NCI-H146 treated with DMSO at 0.1 percent for 48 hours (cell line): ENCODE measurements around the gene PHF1.

ENCODE experiments used
- DNase-seq: peaks from one replicate; lab custom pipeline; 2025; ENCODE audit not compliant: unreplicated experiment; lab: John Stamatoyannopoulos, UW

The PHF1 gene

DNA sequence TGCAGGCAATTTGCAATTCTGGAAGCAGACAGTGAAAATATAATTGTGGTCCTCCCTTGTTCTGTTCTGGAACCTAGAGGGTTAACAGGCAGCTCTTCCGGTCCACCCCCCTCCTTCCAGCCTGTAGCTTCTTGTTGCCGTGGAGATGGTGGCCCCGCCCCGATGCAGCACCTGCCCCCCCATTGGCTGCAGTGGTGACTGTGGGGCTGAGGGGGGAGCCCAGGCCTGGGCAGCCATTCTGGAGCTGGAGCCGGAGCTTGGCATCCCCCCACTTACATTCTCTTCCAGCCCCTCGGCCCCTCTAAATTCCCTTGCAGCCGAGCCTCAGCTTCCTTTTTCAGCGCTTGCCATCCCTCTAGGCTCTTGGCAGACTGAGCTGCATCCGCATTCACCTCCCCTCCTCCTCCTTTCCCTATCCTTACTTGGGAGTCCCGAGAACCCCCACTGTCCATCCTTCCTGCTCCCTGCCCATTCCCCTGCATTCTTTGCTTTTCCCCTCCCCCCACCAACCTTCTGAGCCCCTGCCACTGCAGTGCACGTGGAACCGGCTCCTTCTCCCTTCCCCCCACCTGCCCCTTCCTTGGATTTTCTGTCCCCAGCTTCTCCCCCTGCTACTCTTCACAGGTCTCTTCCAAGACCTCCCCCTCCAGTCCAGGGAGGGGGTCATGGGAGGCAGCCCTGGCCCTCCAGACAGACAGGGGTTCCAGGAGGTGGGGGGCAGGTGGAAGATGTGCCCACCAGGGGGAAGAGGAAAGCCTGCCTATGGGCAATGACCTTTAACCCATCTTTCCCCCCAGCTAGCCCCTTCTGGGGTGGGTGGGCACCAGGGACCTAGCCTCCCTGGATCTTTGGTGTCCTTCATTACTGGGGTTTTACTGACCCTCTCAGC, 20.4 kb downstream of the PHF1 start:
- DNase-seq = no peak

DNA sequence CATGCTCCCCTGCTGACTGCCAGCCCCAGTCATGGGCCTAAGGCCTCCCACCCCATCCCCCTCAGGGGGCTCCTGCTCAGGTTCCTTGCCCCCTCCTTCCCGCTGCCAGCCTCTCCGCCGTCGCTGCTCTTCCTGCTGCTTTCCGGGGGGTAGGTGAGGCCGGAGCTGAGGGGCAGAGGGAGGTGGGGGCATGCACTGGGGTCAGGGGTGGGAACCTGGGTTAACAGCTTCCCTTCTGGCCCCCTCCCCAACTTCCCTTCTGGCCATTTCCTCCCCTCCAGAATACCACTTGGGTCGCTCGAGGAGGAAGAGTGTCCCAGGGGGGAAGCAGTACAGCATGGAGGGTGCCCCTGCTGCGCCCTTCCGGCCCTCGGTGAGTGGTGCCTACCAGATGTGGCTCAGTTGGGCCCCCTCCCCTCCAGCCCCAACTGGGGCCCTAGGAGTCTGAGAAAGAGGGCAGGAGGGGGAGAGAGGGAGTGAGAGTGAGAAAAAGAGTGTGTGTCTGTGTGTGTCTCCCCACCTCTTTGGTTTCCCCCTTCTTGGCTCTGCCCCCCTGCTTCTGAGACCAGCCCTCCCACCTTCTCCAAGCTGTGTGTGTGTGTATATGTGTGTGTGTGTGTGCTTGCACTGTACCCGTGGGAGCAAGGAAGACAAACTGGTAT, 21.2 kb downstream of the PHF1 start:
- no peak for DNase-seq

DNA sequence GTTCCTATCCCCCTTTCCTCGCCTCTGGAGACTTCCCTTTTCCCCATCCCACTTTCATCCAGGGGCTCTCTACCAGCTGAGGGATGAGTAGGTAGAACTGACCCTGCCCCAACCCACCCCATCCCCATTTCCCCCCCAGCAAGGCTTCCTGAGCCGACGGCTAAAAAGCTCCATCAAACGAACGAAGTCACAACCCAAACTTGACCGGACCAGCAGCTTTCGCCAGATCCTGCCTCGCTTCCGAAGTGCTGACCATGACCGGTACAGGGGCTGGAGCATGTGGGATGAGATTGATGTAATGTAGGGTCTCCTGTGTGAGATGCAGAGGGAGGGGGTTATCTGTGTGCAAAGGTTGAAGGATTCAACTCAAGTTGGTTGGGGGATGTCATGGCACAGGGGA, 21.7 kb downstream of the PHF1 start:
- DNase-seq = no peak

DNA sequence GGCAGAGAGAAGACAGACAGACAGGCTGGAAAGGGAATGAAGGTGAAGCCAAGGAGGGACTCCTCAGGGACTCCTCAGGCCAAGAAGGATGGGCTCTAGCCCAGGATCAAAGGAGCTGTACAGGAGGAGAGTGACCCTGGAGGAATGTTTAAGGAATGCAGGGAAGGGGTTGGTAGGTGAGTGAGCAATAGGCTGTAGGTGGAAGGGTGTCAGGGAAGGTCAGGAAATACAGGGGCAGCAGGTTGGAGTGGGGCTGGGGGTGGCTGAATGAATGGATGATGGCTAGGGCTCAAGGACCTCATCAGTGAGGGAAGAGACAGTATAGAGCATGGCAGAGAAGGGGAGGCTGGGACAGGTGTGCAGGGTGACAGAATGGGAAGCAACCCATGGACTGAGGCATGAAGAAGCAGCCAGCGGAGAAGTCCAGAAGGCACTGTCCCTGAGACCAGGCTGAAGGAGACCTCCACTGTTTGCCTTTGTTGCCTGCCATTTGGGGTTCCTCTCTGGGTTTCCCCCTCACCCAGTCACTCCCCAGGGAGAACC, 22.3 kb downstream of the PHF1 start:
- no peak for DNase-seq

DNA sequence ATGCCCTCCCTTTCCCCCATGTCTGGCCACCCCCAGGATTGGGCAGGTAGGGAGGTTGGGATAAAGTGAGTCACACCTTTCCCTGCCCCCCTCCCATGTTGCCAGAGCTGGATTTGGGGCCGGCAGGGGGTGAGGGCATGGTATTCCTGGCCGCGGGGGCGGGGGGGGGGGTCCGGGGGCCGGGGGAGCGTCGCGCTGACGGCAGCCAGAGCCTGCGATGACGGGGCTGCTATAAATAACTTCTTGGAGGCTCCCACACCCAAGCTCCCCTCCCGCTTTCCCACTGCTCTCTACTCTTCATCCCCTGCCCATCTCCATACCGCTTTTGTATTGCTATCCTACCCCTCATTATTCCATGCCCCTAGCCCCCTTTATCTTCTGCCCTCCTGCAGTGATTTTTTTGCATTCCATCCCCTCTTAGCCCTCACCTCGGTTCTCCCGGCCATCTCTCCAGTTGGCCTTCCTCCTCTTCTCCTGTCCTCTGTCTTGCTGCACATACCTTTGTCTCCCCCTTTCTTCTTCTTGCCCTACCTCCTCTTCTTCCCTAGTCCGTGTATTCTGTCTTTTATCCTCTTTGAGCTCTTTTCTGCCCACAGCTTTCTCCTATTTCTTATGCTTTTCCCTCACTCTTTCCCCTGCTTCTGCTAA, 22.9 kb downstream of the PHF1 start:
- DNase-seq = no peak

DNA sequence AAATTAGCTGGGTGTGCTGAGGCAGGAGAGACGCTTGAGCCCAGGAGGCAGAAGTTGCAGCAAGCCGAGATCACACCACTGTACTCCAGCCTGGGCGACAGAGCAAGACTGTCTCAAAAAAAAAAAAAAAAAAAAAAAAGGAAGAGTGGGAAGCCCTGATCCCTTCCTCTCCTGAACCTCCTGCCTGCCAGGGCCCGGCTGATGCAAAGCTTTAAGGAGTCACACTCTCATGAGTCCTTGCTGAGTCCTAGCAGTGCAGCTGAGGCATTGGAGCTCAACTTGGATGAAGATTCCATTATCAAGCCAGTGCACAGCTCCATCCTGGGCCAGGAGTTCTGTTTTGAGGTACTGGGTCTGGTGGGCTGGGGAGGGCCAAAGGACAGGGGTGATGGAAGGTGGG, 24.1 kb downstream of the PHF1 start:
- no peak for DNase-seq

DNA sequence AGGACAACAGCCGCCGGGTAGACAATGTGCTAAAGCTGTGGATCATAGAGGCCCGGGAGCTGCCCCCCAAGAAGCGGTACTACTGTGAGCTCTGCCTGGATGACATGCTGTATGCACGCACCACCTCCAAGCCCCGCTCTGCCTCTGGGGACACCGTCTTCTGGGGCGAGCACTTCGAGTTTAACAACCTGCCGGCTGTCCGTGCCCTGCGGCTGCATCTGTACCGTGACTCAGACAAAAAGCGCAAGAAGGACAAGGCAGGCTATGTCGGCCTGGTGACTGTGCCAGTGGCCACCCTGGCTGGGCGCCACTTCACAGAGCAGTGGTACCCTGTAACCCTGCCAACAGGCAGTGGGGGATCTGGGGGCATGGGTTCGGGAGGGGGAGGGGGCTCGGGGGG, 26.9 kb downstream of the PHF1 start:
- DNase-seq = no peak

DNA sequence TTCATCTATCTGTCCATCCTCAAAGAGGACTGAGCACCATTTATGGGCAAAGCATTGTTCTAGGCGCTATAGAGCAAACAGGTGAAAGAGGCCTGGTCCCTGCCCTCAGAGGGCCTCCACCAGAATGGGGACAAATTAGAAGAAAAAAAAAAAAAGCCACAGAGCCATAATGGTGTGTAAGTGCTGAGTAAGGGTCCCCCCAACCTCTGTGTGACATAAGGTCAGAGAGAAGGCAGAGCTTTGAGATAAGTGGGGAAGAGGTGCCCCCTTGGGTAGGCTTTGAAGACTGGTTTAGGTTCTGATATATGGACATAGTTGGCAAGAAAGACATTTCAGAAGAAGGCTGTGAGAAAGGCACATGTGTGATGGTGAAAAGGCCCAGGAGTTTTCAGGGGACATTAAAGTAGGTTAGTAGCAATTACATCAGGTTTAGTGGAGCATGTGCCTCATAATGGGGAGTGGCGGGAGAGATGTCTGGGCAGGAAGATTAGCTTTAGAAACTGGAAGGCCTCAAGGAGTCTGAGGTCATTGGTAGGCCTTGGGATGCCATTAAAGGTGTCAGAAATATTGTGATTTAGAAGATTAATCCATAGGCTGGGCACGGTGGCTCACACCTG, 28.3 kb downstream of the PHF1 start:
- DNase-seq = no peak

DNA sequence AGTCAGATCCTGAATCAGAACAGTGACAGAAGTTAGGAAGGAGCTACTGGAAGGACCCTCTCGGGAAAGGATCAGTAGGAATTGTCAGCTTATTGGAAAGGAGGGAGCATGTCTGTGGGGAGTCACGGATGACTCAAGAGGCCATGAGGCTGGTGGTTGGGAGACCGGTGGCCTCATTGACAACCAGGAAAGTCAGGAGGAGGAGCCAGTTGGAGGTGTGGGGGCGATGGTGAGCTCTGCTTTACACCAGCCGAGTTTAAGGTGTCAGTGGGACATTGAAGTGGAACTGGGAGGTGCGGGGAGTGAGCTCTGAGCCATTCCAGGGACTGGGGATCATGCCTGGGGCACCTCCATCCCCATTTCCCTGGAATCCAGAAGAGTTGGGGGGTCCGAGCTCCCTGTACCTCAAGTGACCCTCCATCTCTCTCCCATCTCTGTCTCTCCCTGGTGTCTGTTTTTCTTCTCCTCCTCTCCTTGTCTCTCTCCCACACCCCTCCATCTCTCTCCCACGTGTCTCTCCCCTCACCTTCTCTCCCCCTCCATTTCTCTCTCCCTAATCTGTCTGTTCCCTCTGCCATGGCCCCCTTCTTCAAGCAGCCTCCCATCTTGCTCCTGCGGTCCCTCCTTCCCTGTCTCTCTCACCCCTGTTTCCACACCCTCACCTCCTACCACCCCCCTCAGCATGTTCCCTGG, 29.3 kb downstream of the PHF1 start:
- no peak for DNase-seq

DNA sequence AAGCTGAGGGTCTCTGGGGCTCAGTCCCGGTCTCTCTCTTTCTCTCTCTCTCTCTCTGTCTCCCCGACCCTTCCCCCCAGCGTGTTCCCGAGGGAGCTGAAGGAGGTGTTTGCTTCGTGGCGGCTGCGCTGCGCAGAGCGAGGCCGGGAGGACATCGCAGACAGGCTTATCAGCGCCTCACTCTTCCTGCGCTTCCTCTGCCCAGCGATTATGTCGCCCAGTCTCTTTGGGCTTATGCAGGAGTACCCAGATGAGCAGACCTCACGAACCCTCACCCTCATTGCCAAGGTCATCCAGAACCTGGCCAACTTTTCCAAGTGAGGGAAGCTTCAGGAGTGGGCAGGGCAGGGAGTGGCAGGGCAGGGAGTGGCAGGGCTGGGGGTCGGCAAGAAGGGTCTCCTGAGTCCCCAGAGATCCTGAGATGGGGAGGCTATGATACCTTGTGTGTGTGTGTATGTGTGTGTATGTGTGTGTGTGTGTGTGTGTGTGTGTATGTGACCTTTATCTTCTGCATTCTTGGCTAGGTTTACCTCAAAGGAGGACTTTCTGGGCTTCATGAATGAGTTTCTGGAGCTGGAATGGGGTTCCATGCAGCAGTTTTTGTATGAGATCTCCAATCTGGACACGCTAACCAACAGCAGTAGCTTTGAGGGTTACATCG, 30.0 kb downstream of the PHF1 start:
- DNase-seq = no peak

DNA sequence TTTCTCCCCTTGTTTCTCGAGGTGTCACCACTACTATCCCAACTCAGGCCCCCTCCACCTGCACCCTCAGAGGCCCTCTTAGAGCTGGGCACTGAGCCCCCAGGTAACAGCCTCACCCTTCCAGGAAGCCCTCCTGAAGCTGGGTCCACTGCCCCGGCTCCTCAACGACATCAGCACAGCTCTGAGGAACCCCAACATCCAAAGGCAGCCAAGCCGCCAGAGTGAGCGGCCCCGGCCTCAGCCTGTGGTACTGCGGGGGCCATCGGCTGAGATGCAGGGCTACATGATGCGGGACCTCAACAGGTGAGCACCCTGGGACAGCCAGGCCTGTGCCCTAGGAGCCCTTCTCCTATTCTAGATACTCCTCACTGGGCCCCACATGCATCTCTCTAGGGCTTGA, 30.6 kb downstream of the PHF1 start:
- DNase-seq = no peak

DNA sequence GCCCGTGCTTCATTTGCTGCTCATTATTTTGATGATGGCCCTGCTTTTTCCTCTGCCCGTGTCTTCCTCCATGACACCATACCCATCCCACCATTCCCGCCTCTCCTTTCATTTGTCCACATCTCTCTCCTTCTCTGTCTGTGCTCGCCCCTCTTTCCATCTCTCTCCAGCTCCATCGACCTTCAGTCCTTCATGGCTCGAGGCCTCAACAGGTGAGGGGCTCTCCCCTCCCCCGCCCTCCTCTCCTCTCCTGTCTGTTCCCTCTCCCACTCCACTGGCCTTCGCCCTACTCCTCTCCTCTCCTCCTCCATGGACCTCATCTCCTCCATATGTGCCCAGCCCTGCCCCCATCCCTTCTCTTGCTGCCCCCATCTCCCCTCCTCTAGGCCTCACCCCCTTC, 31.5 kb downstream of the PHF1 start:
- no peak for DNase-seq

DNA sequence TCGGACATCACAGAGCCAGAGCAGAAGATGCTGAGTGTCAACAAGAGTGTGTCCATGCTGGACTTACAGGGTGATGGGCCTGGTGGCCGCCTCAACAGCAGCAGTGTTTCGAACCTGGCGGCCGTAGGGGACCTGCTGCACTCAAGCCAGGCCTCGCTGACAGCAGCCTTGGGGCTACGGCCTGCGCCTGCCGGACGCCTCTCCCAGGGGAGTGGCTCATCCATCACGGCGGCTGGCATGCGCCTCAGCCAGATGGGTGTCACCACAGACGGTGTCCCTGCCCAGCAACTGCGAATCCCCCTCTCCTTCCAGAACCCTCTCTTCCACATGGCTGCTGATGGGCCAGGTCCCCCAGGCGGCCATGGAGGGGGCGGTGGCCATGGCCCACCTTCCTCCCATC, 32.2 kb downstream of the PHF1 start:
- no peak for DNase-seq

DNA sequence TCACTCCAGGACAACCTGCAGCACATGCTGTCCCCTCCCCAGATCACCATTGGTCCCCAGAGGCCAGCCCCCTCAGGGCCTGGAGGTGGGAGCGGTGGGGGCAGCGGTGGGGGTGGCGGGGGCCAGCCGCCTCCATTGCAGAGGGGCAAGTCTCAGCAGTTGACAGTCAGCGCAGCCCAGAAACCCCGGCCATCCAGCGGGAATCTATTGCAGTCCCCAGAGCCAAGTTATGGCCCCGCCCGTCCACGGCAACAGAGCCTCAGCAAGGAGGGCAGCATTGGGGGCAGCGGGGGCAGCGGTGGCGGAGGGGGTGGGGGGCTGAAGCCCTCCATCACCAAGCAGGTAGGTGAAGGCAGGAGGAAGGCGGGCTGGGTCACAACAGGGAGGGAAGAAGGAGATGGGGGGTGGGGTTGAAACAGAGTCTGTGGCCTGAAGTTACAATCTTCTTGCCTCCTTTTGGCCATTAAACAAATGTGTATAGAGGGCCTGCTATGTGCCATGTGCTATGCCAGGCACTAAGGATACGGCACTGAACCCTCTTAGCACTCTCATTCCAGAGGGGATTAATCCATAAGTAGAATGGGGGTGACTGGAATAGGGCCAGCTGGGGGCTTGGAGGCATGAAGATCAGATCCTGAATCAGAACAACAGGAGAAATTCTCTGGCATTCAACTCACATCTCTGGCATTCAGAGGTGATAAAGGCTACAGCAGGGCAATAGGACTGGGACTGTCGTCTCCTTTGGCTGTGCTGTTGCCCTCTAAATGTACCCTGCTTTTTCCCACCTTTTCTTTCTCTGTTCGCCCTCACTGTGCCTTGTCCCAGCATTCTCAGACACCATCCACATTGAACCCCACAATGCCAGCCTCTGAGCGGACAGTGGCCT, 33.0 kb downstream of the PHF1 start:
- DNase-seq = no peak

DNA sequence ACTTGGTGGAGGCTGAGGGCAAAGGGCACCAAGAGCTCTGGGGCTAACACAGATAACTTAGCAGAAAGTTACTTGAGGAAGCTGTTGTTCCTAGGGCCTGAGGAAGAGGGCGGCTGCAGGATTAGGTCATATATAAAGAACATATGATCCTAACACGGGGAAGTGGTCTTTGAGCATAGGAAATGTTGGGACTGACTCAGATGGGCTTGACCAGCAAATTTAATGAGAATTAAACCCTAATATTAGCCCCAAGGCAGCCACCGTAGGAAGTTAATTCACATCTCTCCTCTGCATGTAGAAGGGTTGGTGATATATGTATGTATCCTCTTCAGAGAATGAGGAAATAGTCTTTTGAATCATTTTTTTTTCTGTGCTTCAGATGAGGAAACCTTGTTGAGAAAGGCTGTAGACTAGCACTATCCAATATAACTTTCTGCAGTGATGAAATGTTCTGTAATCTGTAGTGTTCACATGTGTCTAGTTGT, 34.3 kb downstream of the PHF1 start:
- no peak for DNase-seq

DNA sequence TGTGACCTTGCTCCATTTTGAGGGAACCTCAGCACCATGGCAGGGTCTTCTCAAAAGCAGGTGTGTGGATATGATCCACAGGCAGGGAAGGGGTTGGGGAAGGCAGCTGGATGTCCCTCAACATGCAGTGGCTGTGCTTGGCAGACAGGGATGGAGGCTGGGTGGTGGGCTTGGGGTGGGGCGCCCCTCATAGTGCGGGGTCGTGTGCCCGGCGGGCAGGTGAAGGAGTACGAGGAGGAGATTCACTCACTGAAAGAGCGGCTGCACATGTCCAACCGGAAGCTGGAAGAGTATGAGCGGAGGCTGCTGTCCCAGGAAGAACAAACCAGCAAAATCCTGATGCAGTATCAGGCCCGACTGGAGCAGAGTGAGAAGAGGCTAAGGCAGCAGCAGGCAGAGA, 35.5 kb downstream of the PHF1 start:
- no peak for DNase-seq

DNA sequence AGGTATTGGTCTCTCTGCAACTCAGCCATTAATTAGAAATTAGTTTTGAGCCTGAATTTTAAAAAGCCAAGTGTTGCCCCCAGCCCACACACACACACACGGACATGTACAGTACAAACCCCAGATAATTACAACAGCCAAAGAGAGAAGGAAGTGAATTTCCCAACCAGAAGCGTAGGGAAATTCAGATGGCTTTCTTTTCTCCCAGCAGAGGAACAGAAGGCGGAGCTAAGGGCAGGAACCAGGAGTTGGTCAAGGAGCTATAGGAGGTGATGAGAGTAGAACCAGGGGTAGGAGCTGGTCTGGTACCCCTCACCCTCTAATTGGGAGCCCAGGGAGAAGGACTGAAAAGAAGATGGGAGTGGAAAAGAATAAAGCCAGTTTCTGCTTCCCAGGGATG, 39.6 kb downstream of the PHF1 start:
- DNase-seq = no peak

DNA sequence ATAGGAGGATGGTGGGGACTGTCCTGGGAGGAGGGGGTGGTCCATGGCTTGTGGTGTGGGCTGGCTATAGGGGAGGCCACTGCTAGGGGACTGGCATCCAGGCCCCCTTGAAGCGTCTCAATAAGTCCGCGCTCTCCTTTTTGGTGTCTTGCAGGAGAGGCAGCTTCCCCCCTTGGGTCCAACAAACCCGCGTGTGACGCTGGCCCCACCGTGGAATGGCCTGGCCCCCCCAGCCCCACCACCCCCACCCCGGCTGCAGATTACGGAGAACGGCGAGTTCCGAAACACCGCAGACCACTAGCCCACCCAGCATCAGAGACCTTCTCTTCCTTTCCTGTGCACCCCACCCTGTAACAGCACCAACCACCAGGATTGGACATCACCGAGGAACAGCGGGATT, 40.8 kb downstream of the PHF1 start:
- DNase-seq = no peak

DNA sequence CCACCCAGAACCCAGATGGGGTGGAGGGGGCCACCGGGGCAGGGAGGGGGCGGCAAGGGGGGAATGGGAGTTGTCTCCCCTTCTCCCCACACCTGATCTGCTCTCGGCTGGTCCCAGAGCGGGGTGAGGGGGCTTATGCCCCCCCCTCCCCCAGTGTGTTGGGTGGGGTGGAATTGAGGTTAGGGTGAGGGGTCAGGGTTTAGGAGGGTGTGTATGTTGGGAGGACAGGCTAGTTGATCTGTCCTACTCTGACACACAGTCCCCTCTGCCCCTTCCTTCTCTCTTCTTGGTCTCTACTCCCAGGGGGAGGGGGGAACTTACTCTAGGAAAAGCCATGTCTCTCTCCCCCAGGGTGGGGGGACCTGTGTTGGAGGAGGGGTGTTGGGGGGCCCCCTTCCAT, 41.7 kb downstream of the PHF1 start:
- DNase-seq = no peak
